IMR-90 (cell line): ENCODE measurements around the gene SCN10A. TPM values are rescaled to one million over a fixed set of nuclear protein-coding genes. Genes with fewer than 3 reads are reported as not detected.
A peak's percentile ranks its signal among the peaks of the same experiment; 100 is the strongest.

ENCODE experiments used
- ATAC-seq: fragments of 200-7000 bp; cut with Tn5 transposase; 2 replicates; pipeline ENCODE4 v1.9.1; 2020; ENCODE audit warnings: low read depth, mild to moderate bottlenecking, moderate library complexity
- BruUV-seq: library from RNA; stranded (reverse); fragments of 400-500 nt; replicated peaks from 2 replicates; lab custom pipeline; 2021; lab: Mats Ljungman, UMichigan
- CTCF ChIA-PET: fragments of 300-600 bp; formaldehyde crosslinking; extraction: SDS; loops from one replicate; lab custom pipeline; 2021; ENCODE audit warnings: antibody characterized with exemption; lab: Yijun Ruan, JAX
- POLR2A ChIA-PET: fragments of 300-600 bp; sonication (Branson Sonifier 250); formaldehyde crosslinking; loops from one replicate; lab custom pipeline; 2022; ENCODE audit warnings: antibody characterized with exemption; ENCODE audit not compliant: unreplicated experiment; lab: Charles Lee
- DNase-seq: peaks from one replicate; pipeline ENCODE4 v3.0.0; 2013
- H2AFZ ChIP-seq: replicated peaks from 2 replicates; pipeline ENCODE3; 2013; ENCODE audit warnings: low read length, mild to moderate bottlenecking; ENCODE audit not compliant: poor library complexity
- H2AK5ac ChIP-seq: 2 replicates; pipeline ENCODE4 v1.6.1; 2013; ENCODE audit warnings: low read depth, low read length, inconsistent platforms
- H2AK9ac ChIP-seq: replicated peaks from 2 replicates; pipeline ENCODE3; 2013; ENCODE audit warnings: mild to moderate bottlenecking, low read depth, low read length, moderate library complexity; ENCODE audit not compliant: poor library complexity
- H2BK120ac ChIP-seq: 2 replicates; pipeline ENCODE4 v1.6.1; 2013; ENCODE audit warnings: low read depth, low read length, inconsistent platforms
- H2BK15ac ChIP-seq: 3 replicates; pipeline ENCODE4 v1.6.1; 2013; ENCODE audit warnings: low read depth, low read length, inconsistent platforms
- H2BK20ac ChIP-seq: 2 replicates; pipeline ENCODE4 v1.6.1; 2013; ENCODE audit warnings: low read depth, mild to moderate bottlenecking, inconsistent platforms, low read length, moderate library complexity
- H2BK5ac ChIP-seq: 2 replicates; pipeline ENCODE4 v1.6.1; 2013; ENCODE audit warnings: mild to moderate bottlenecking, low read depth, low read length, inconsistent platforms; ENCODE audit not compliant: poor library complexity, severe bottlenecking
- H3K14ac ChIP-seq: replicated peaks from 2 replicates; pipeline ENCODE4 v1.6.1; 2013; ENCODE audit warnings: low read depth, low read length, inconsistent platforms
- H3K18ac ChIP-seq: 2 replicates; pipeline ENCODE4 v1.6.1; 2013; ENCODE audit warnings: low read depth, low read length, control low read depth
- H3K23ac ChIP-seq: 2 replicates; pipeline ENCODE4 v1.6.1; 2013; ENCODE audit warnings: low read depth, low read length, inconsistent platforms
- H3K27ac ChIP-seq: 2 replicates; pipeline ENCODE4 v1.5.1; 2013; ENCODE audit warnings: mild to moderate bottlenecking, control low read depth, low read length; ENCODE audit not compliant: insufficient read depth
- H3K27me3 ChIP-seq: 2 replicates; pipeline ENCODE4 v1.6.1; 2013; ENCODE audit warnings: low read length; ENCODE audit not compliant: control insufficient read depth, insufficient read depth
- H3K36me3 ChIP-seq: 2 replicates; pipeline ENCODE4 v1.6.1; 2013; ENCODE audit warnings: low read length, mixed read lengths; ENCODE audit not compliant: control insufficient read depth, insufficient read depth
- H3K4ac ChIP-seq: 2 replicates; pipeline ENCODE4 v1.6.1; 2013; ENCODE audit warnings: low read depth, low read length, inconsistent platforms
- H3K4me1 ChIP-seq: 2 replicates; pipeline ENCODE4 v1.6.1; 2013; ENCODE audit warnings: low read length, mixed read lengths; ENCODE audit not compliant: control insufficient read depth, insufficient read depth
- H3K4me2 ChIP-seq: 2 replicates; pipeline ENCODE4 v1.6.1; 2013; ENCODE audit warnings: low read depth, mild to moderate bottlenecking, control low read depth, low read length, moderate library complexity
- H3K4me3 ChIP-seq: 2 replicates; pipeline ENCODE4 v1.5.1; 2013; ENCODE audit warnings: low read depth, mild to moderate bottlenecking, control low read depth, low read length, moderate library complexity; ENCODE audit not compliant: insufficient read depth
- H3K56ac ChIP-seq: 2 replicates; pipeline ENCODE4 v1.6.1; 2013; ENCODE audit warnings: low read length, inconsistent platforms; ENCODE audit not compliant: insufficient read depth; ENCODE audit errors: extremely low read depth
- H3K79me1 ChIP-seq, 2 experiments: 2 replicates each; pipeline ENCODE4 v1.6.1; 2013; ENCODE audit warnings: low read length in 2 of 2, inconsistent platforms in 1 of 2, low read depth in 1 of 2
- H3K9ac ChIP-seq: 2 replicates; pipeline ENCODE4 v1.6.1; 2013; ENCODE audit warnings: low read depth, low read length, control low read depth
- H3K9me1 ChIP-seq: 2 replicates; pipeline ENCODE4 v1.6.1; 2013; ENCODE audit warnings: low read length, inconsistent platforms; ENCODE audit not compliant: insufficient read depth
- H3K9me3 ChIP-seq: 2 replicates; pipeline ENCODE4 v1.6.1; 2013; ENCODE audit warnings: low read length; ENCODE audit not compliant: control insufficient read depth, insufficient read depth
- H4K20me1 ChIP-seq: 2 replicates; pipeline ENCODE4 v1.6.1; 2013; ENCODE audit warnings: low read length, inconsistent platforms; ENCODE audit not compliant: insufficient read depth
- H4K5ac ChIP-seq: 2 replicates; pipeline ENCODE4 v1.6.1; 2013; ENCODE audit warnings: mild to moderate bottlenecking, low read depth, low read length, control low read depth
- H4K8ac ChIP-seq, 2 experiments: 2 replicates each; pipeline ENCODE4 v1.6.1; 2013; ENCODE audit warnings: low read depth in 2 of 2, low read length in 2 of 2, control low read depth in 1 of 2, inconsistent platforms in 1 of 2
- H4K91ac ChIP-seq: 2 replicates; pipeline ENCODE4 v1.6.1; 2013; ENCODE audit warnings: low read depth, low read length, inconsistent platforms; ENCODE audit not compliant: insufficient read depth
- BHLHE40 ChIP-seq: fragments of 150-350 bp; IDR thresholded peaks from 2 replicates; pipeline ENCODE4 v1.6.1; 2016; ENCODE audit warnings: mild to moderate bottlenecking, low read depth, low read length
- CEBPB ChIP-seq: IDR thresholded peaks from 2 replicates; pipeline ENCODE4 v1.6.1; 2012; ENCODE audit warnings: low read depth, low read length, improper control_type of control experiment
- CHD1 ChIP-seq: IDR thresholded peaks from 2 replicates; pipeline ENCODE4 v1.6.1; 2012; ENCODE audit warnings: low read depth, low read length, improper control_type of control experiment
- FOS ChIP-seq: fragments of 150-350 bp; IDR thresholded peaks from 2 replicates; pipeline ENCODE4 v1.6.1; 2016; ENCODE audit warnings: low read depth, low read length
- MAFK ChIP-seq: IDR thresholded peaks from 2 replicates; pipeline ENCODE4 v1.6.1; 2012; ENCODE audit warnings: low read depth, low read length, improper control_type of control experiment
- MXI1 ChIP-seq: IDR thresholded peaks from 2 replicates; pipeline ENCODE4 v1.6.1; 2012; ENCODE audit warnings: low read depth, mild to moderate bottlenecking, low read length, moderate library complexity, borderline replicate concordance
- NFE2L2 ChIP-seq: fragments of 150-350 bp; IDR thresholded peaks from 2 replicates; pipeline ENCODE4 v1.6.1; 2016; ENCODE audit warnings: low read depth, mild to moderate bottlenecking, low read length
- POLR2A ChIP-seq: IDR thresholded peaks from 2 replicates; pipeline ENCODE4 v1.6.1; 2012; ENCODE audit warnings: mild to moderate bottlenecking, low read depth, low read length
- RAD21 ChIP-seq: IDR thresholded peaks from 2 replicates; pipeline ENCODE4 v1.6.1; 2012; ENCODE audit warnings: low read length, improper control_type of control experiment
- RCOR1 ChIP-seq: IDR thresholded peaks from 2 replicates; pipeline ENCODE4 v1.6.1; 2012; ENCODE audit warnings: mild to moderate bottlenecking, low read length, improper control_type of control experiment; ENCODE audit not compliant: insufficient replicate concordance
- RFX5 ChIP-seq: IDR thresholded peaks from 2 replicates; pipeline ENCODE4 v1.8.0; 2012; ENCODE audit warnings: low read depth, mild to moderate bottlenecking, low read length, moderate library complexity
- SMC3 ChIP-seq: fragments of 150-350 bp; IDR thresholded peaks from 2 replicates; pipeline ENCODE4 v1.6.1; 2016; ENCODE audit warnings: low read depth, mild to moderate bottlenecking, antibody characterized with exemption, low read length, moderate library complexity
- USF2 ChIP-seq: fragments of 150-350 bp; IDR thresholded peaks from 2 replicates; pipeline ENCODE4 v1.6.1; 2017; ENCODE audit warnings: mild to moderate bottlenecking, antibody characterized with exemption, low read length, low read depth
- WGBS, 2 experiments: methylation state at CpG; one replicate each; pipeline versions ENCODE4 v1.1.5 to v1.1.7; 2013; ENCODE audit warnings: missing lambda C conversion rate in 2 of 2; ENCODE audit not compliant: insufficient read length in 1 of 2; ENCODE audit errors: extremely low coverage in 2 of 2; 5-methylcytosine and 5-hydroxymethylcytosine counted together
- dilution Hi-C: fragments of 300-500 bp; cut with HindIII; formaldehyde crosslinking; loops from one replicate; pipeline ENCODE4 v1.14.3; 2018; ENCODE audit warnings: low sequenced_read_pairs; ENCODE audit not compliant: unreplicated experiment
- in situ Hi-C: fragments of 300-500 bp; cut with MboI; formaldehyde crosslinking; loops from 3 replicates; pipeline ENCODE4 v1.14.3; 2019; ENCODE audit warnings: low sequenced_read_pairs, inconsistent platforms, mixed read lengths
- intact Hi-C: fragments of 100-400 bp; cut with micrococcal nuclease; formaldehyde crosslinking; loops from 2 replicates; pipeline ENCODE4 v1.10.0; 2022
- polyA plus RNA-seq, 3 experiments: library from polyadenylated mRNA; depleted of rRNA; stranded (reverse); fragments of >200 nt; gene quantifications; 2 replicates each; pipeline ENCODE4 v1.2.3, GENCODE V29; 2012; ENCODE audit warnings: low replicate concordance in 1 of 3
- total RNA-seq: library from RNA; depleted of rRNA; stranded (reverse); fragments of >200 nt; gene quantifications from 2 replicates; pipeline ENCODE4 v1.2.3, GENCODE V29; 2012
- TF ChIP-seq, protein P1 (sequence below): conservative IDR thresholded peaks from 2 replicates; pipeline ENCODE4 v1.5.1; 2012; ENCODE audit warnings: mild to moderate bottlenecking, low read depth, low read length, improper control_type of control experiment
- TF ChIP-seq, protein P2 (sequence below): fragments of 150-350 bp; IDR thresholded peaks from 2 replicates; pipeline ENCODE4 v1.6.1; 2016; ENCODE audit warnings: low read depth, mild to moderate bottlenecking, low read length, moderate library complexity, borderline replicate concordance

Gene SCN10A
- total and polyA plus RNA-seq, 2 of the 4 experiments (the other 2 are of a cell fraction) = not detected

DNA sequence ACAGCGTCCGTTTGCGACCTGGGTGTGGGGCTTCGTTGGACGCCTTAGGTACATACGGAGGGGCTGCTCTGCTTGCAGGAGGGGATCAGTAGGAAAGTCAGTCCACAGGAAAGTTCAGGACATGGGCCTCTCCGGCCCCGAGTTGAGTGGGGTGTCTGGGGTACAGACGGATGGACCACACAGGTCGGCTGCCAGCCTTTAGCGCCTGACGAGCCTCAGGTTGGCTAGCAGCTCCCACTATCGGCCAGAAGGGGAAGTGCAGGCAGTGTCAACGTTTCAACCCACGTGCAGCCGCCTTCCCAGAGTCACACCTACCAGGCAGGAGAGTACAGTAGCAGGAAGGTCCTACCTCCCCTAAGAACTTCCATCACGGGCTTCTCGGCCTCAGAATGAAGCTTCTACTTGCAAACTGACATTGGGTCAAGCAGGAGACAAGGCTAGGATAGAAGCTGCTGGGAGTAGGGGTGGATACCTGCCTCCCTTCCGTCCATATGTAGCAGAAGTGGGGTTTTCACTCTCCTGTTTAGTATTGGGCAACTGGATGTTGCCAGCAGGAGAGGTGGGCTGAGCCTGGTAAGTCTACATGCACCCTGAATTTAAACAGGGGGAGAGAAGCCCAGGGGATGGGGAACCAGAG is 164.7 kb downstream of the SCN10A start:
- CTCF ChIA-PET = interaction anchor here (0.5 to 3.3 kb wide), 11 partner anchors 10 to 362 kb away, joined by 3 to 32 read pairs (median 4); no protein-coding TSS in a partner anchor
- H2BK15ac ChIP-seq = no peak overlapping the region
- no peak overlapping the region for H3K18ac ChIP-seq
- H3K79me1 ChIP-seq = peaks cover 0 to 11% of the 10 kb centered on the region in 2 experiments; a peak in 2 of 4 replicates
- DNase-seq = peak; percentile 52
- peak; percentile 94 for TF ChIP-seq MXI1
- no peak for TF ChIP-seq FOS
- TF ChIP-seq RAD21 = peak; percentile 85
- TF ChIP-seq RCOR1 = no peak
- TF ChIP-seq, protein P1, sequence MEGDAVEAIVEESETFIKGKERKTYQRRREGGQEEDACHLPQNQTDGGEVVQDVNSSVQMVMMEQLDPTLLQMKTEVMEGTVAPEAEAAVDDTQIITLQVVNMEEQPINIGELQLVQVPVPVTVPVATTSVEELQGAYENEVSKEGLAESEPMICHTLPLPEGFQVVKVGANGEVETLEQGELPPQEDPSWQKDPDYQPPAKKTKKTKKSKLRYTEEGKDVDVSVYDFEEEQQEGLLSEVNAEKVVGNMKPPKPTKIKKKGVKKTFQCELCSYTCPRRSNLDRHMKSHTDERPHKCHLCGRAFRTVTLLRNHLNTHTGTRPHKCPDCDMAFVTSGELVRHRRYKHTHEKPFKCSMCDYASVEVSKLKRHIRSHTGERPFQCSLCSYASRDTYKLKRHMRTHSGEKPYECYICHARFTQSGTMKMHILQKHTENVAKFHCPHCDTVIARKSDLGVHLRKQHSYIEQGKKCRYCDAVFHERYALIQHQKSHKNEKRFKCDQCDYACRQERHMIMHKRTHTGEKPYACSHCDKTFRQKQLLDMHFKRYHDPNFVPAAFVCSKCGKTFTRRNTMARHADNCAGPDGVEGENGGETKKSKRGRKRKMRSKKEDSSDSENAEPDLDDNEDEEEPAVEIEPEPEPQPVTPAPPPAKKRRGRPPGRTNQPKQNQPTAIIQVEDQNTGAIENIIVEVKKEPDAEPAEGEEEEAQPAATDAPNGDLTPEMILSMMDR = peak; percentile 93
- TF ChIP-seq MAFK = no peak
- TF ChIP-seq SMC3 = peak; percentile 60
- TF ChIP-seq BHLHE40 = peak; percentile 86
- TF ChIP-seq CHD1 = no peak
- TF ChIP-seq, protein P2, sequence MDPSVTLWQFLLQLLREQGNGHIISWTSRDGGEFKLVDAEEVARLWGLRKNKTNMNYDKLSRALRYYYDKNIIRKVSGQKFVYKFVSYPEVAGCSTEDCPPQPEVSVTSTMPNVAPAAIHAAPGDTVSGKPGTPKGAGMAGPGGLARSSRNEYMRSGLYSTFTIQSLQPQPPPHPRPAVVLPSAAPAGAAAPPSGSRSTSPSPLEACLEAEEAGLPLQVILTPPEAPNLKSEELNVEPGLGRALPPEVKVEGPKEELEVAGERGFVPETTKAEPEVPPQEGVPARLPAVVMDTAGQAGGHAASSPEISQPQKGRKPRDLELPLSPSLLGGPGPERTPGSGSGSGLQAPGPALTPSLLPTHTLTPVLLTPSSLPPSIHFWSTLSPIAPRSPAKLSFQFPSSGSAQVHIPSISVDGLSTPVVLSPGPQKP = no peak
- peak; percentile 77 for TF ChIP-seq USF2
- TF ChIP-seq POLR2A = no peak
- no peak for TF ChIP-seq CEBPB
- TF ChIP-seq RFX5 = no peak
- no peak for TF ChIP-seq NFE2L2
- peak; percentile 59 for ATAC-seq
- H2AK5ac ChIP-seq = no peak overlapping the region
- H3K4me3 ChIP-seq = no peak overlapping the region
- H4K91ac ChIP-seq = no peak overlapping the region
- H3K36me3 ChIP-seq = no peaks in the 10 kb centered on the region
- POLR2A ChIA-PET = no interaction called here
- no peak overlapping the region for H2BK5ac ChIP-seq
- dilution Hi-C loops = no loop called here
- no peak overlapping the region for H4K8ac ChIP-seq
- H3K4me2 ChIP-seq = peak overlapping the region; percentile 69; the same call in 1 of the 2 replicates
- intact Hi-C loops = loop anchor here (1.0 to 10.0 kb wide), 2 partner anchors 130 to 296 kb away; no protein-coding TSS in a partner anchor
- H3K27me3 ChIP-seq = peaks cover 11% of the 10 kb centered on the region
- no peaks in the 10 kb centered on the region for H3K9me3 ChIP-seq
- no peak overlapping the region for H2BK120ac ChIP-seq
- no peak overlapping the region for H3K27ac ChIP-seq
- no peak overlapping the region for H3K56ac ChIP-seq
- H3K23ac ChIP-seq = no peak overlapping the region
- BruUV-seq = no TSS peak
- H3K9ac ChIP-seq = no peak overlapping the region
- 0% methylated on average over 6 of the region's 19 CpGs; no CpG with 5 or more reads in 1 of the 2 experiments for WGBS, 2 experiments
- H3K14ac ChIP-seq = no peak overlapping the region
- peak overlapping the region; percentile 81 for H2AFZ ChIP-seq
- in situ Hi-C loops = no loop called here
- no peak overlapping the region for H3K4ac ChIP-seq
- peak overlapping the region; percentile 44 for H2AK9ac ChIP-seq
- no peaks in the 10 kb centered on the region; the same call in 1 of the 2 replicates for H3K9me1 ChIP-seq
- H4K5ac ChIP-seq = no peak overlapping the region
- H3K4me1 ChIP-seq = peaks cover 3% of the 10 kb centered on the region
- no peak overlapping the region for H2BK20ac ChIP-seq
- no peaks in the 10 kb centered on the region for H4K20me1 ChIP-seq
